Measurements from ENCODE around the gene SSC4D.
"Not testable (repeated sequence)": the region's sequence is repeated elsewhere in the genome, so short reads cannot be mapped to it uniquely, and the experiment has no call there.

Gene SSC4D

GRCh38 chr7:76409537-76409936, at the start of gene SSC4D:
Gene SSC4D, minus strand, starts transcription at chr7:76409697. Its CDS starts 5,258 bp downstream, at chr7:76404439.
- DNase-seq: no peak

GRCh38 chr7:76458504-76458903, 49.0 kb upstream of the SSC4D start:
- not testable (repeated sequence) for DNase-seq

GRCh38 chr7:76457017-76457416, 47.5 kb upstream of the SSC4D start:
- not testable (repeated sequence) for DNase-seq

GRCh38 chr7:76445577-76446008, 36.1 kb upstream of the SSC4D start:
- DNase-seq: peak; percentile 25

- DNase-seq: peak; percentile 19
Observed at GRCh38 chr7:76443846-76444245, 34.3 kb upstream of the SSC4D start.

- DNase-seq: not testable (repeated sequence)
Observed at GRCh38 chr7:76442664-76443446, 33.4 kb upstream of the SSC4D start.

GRCh38 chr7:76441792-76442191, 32.3 kb upstream of the SSC4D start:
- DNase-seq: not testable (repeated sequence)

- not testable (repeated sequence) for DNase-seq
Observed at GRCh38 chr7:76440404-76440803, 30.9 kb upstream of the SSC4D start.

- DNase-seq: not testable (repeated sequence)
Observed at GRCh38 chr7:76439120-76439888, 29.8 kb upstream of the SSC4D start.

- DNase-seq: peak; percentile 66
Observed at GRCh38 chr7:76437873-76438272, 28.4 kb upstream of the SSC4D start.

GRCh38 chr7:76430836-76431235, 21.3 kb upstream of the SSC4D start:
- DNase-seq: no peak

GRCh38 chr7:76430211-76430610, 20.7 kb upstream of the SSC4D start:
- no peak for DNase-seq

GRCh38 chr7:76428868-76429805, 19.6 kb upstream of the SSC4D start:
- DNase-seq: no peak

GRCh38 chr7:76428149-76428823, 18.8 kb upstream of the SSC4D start:
- no peak for DNase-seq

- DNase-seq: no peak
Observed at GRCh38 chr7:76427635-76428034, 18.1 kb upstream of the SSC4D start.

- no peak for DNase-seq
Observed at GRCh38 chr7:76426246-76426645, 16.7 kb upstream of the SSC4D start.

- DNase-seq: not testable (repeated sequence)
Observed at GRCh38 chr7:76425558-76425957, 16.1 kb upstream of the SSC4D start.

- DNase-seq: no peak
Observed at GRCh38 chr7:76425156-76425555, 15.7 kb upstream of the SSC4D start.

- no peak for DNase-seq
Observed at GRCh38 chr7:76424413-76425111, 15.1 kb upstream of the SSC4D start, which contains the start of gene ZP3. Gene ZP3, plus strand, starts transcription at chr7:76424950. Its CDS starts 15 bp downstream, at chr7:76424965.

- DNase-seq: no peak
Observed at GRCh38 chr7:76423666-76424412, 14.3 kb upstream of the SSC4D start.

GRCh38 chr7:76421097-76421496, 11.6 kb upstream of the SSC4D start:
- DNase-seq: not testable (repeated sequence)
